HFFc6 (cell line): ENCODE data around the gene CTNNA3. TPM values are rescaled to one million over a fixed set of nuclear protein-coding genes. Genes with fewer than 3 reads are reported as not detected.

Experiments used
- DNase-seq: peaks from one replicate; pipeline ENCODE4 v3.0.0-alpha.2; 2018
- H3K27ac Mint-ChIP-seq: 2 replicates; pipeline ENCODE4 v1.8.0; 2020; ENCODE audit warnings: mild to moderate bottlenecking, mixed read lengths
- H3K27me3 Mint-ChIP-seq: 2 replicates; pipeline ENCODE4 v1.8.0; 2021; ENCODE audit warnings: mild to moderate bottlenecking, moderate library complexity, mixed read lengths; ENCODE audit not compliant: insufficient read depth
- H3K36me3 Mint-ChIP-seq: 2 replicates; pipeline ENCODE4 v1.8.0; 2021; ENCODE audit warnings: low read depth, mixed read lengths
- H3K4me1 Mint-ChIP-seq: 2 replicates; pipeline ENCODE4 v1.8.0; 2020; ENCODE audit warnings: low read depth, mixed read lengths
- H3K4me3 Mint-ChIP-seq: 2 replicates; pipeline ENCODE4 v1.8.0; 2020; ENCODE audit warnings: mild to moderate bottlenecking, moderate library complexity, mixed read lengths
- H3K9me3 Mint-ChIP-seq: 2 replicates; pipeline ENCODE4 v1.8.0; 2020; ENCODE audit warnings: mild to moderate bottlenecking, mixed read lengths
- CTCF ChIP-seq: fragments of 200-600 bp; sonication (generic); IDR thresholded peaks from 2 replicates; pipeline ENCODE4 v1.5.0; 2021; ENCODE audit warnings: antibody characterized with exemption, mild to moderate bottlenecking
- total RNA-seq, 6 experiments: library from RNA; stranded (reverse); fragmentation: NEBNext Ultra II Directional; extraction: Animal tissue kit (Norgen Biotek cat#: 25700); gene quantifications; 2 replicates in 1 of 6; 3 replicates in 5 of 6; pipeline ENCODE4 v1.2.3, GENCODE V29; 2021

CTNNA3 gene
- total RNA-seq, 6 experiments from 2014 or later, result not detected

GRCh38 chr10:66071907-66072306 lies 1624.1 kb downstream of the CTNNA3 start:
- H3K4me3 Mint-ChIP-seq, result no peak overlapping the region
- no peak overlapping the region for H3K27ac Mint-ChIP-seq
- H3K36me3 Mint-ChIP-seq, result no peaks in the 10 kb centered on the region
- no peak for TF ChIP-seq CTCF
- peaks cover 1% of the 10 kb centered on the region; the same call in 1 of the 2 replicates for H3K27me3 Mint-ChIP-seq
- DNase-seq, result no peak
- peaks cover 15% of the 10 kb centered on the region for H3K9me3 Mint-ChIP-seq
- no peaks in the 10 kb centered on the region for H3K4me1 Mint-ChIP-seq

GRCh38 chr10:66058594-66058993 lies 1637.4 kb downstream of the CTNNA3 start:
- no peaks in the 10 kb centered on the region for H3K36me3 Mint-ChIP-seq
- TF ChIP-seq CTCF, result no peak
- DNase-seq, result no peak
- no peak overlapping the region for H3K27ac Mint-ChIP-seq
- H3K4me3 Mint-ChIP-seq, result no peak overlapping the region
- H3K4me1 Mint-ChIP-seq, result no peaks in the 10 kb centered on the region
- no peaks in the 10 kb centered on the region; the same call in 1 of the 2 replicates for H3K27me3 Mint-ChIP-seq
- peaks cover 34% of the 10 kb centered on the region for H3K9me3 Mint-ChIP-seq

GRCh38 chr10:66049335-66049734 lies 1646.7 kb downstream of the CTNNA3 start:
- peaks cover 54% of the 10 kb centered on the region for H3K9me3 Mint-ChIP-seq
- H3K27ac Mint-ChIP-seq, result no peak overlapping the region
- H3K27me3 Mint-ChIP-seq, result no peaks in the 10 kb centered on the region
- no peak for TF ChIP-seq CTCF
- no peaks in the 10 kb centered on the region for H3K4me1 Mint-ChIP-seq
- H3K36me3 Mint-ChIP-seq, result no peaks in the 10 kb centered on the region
- DNase-seq, result no peak
- H3K4me3 Mint-ChIP-seq, result no peak overlapping the region

- Mint-ChIP-seq H3K27me3 (no peaks in the 10 kb centered on the region; the same call in 1 of the 2 replicates), H3K4me1 (no peaks in the 10 kb centered on the region), H3K36me3 (no peaks in the 10 kb centered on the region), H3K4me3 (no peak overlapping the region), H3K9me3 (peaks cover 67% of the 10 kb centered on the region), H3K27ac (no peak overlapping the region)
- no peak for DNase-seq
- no peak for TF ChIP-seq CTCF
Measured at GRCh38 chr10:66045859-66046258, 1650.1 kb downstream of the CTNNA3 start.

GRCh38 chr10:66041771-66042170 lies 1654.2 kb downstream of the CTNNA3 start:
- no peak for TF ChIP-seq CTCF
- Mint-ChIP-seq H3K9me3 (peaks cover 50% of the 10 kb centered on the region), H3K27me3 (no peaks in the 10 kb centered on the region; the same call in 1 of the 2 replicates), H3K4me1 (no peaks in the 10 kb centered on the region), H3K36me3 (no peaks in the 10 kb centered on the region), H3K27ac (no peak overlapping the region), H3K4me3 (no peak overlapping the region)
- DNase-seq, result no peak

- H3K36me3 Mint-ChIP-seq, result no peaks in the 10 kb centered on the region
- H3K9me3 Mint-ChIP-seq, result peaks cover 42% of the 10 kb centered on the region
- H3K4me1 Mint-ChIP-seq, result no peaks in the 10 kb centered on the region
- no peak overlapping the region for H3K27ac Mint-ChIP-seq
- TF ChIP-seq CTCF, result no peak
- no peaks in the 10 kb centered on the region; the same call in 1 of the 2 replicates for H3K27me3 Mint-ChIP-seq
- no peak overlapping the region for H3K4me3 Mint-ChIP-seq
- no peak for DNase-seq
Measured at GRCh38 chr10:66038623-66039022, 1657.4 kb downstream of the CTNNA3 start.
